ENCODE data around the gene SNCB.
"Not testable (repeated sequence)": the region's sequence is repeated elsewhere in the genome, so short reads cannot be mapped to it uniquely, and the experiment has no call there.

SNCB gene

GRCh38 chr5:176621661-176622079 lies 8.7 kb downstream of the SNCB start:
- DNase-seq: no peak

GRCh38 chr5:176620333-176620981 lies 9.9 kb downstream of the SNCB start:
- DNase-seq: no peak

GRCh38 chr5:176619569-176620332 lies 10.6 kb downstream of the SNCB start:
- no peak for DNase-seq

- peak; percentile 92 for DNase-seq
Observed at GRCh38 chr5:176619203-176619568, 11.1 kb downstream of the SNCB start.

GRCh38 chr5:176618783-176619182 lies 11.6 kb downstream of the SNCB start:
- DNase-seq: no peak

- no peak for DNase-seq
Observed at GRCh38 chr5:176616511-176616910, 13.8 kb downstream of the SNCB start.

GRCh38 chr5:176614805-176615478 lies 15.4 kb downstream of the SNCB start:
- DNase-seq: no peak

- DNase-seq: no peak
Observed at GRCh38 chr5:176612855-176613254, 17.5 kb downstream of the SNCB start.

GRCh38 chr5:176612008-176612407 lies 18.3 kb downstream of the SNCB start:
- no peak for DNase-seq

GRCh38 chr5:176611435-176611834 lies 18.9 kb downstream of the SNCB start:
- peak; percentile 66 for DNase-seq

- no peak for DNase-seq
Observed at GRCh38 chr5:176610435-176610773, 19.9 kb downstream of the SNCB start.

- peak; percentile 74 for DNase-seq
Observed at GRCh38 chr5:176609724-176610434, 20.5 kb downstream of the SNCB start, which contains the start of gene GPRIN1. Gene GPRIN1 (minus strand): TSS chr5:176610156. CDS start chr5:176599834, 10,322 bp downstream.

GRCh38 chr5:176608937-176609723 lies 21.2 kb downstream of the SNCB start:
- peak; percentile 50 for DNase-seq

- no peak for DNase-seq
Observed at GRCh38 chr5:176608142-176608705, 22.1 kb downstream of the SNCB start.

- no peak for DNase-seq
Observed at GRCh38 chr5:176606875-176607274, 23.5 kb downstream of the SNCB start.

GRCh38 chr5:176606032-176606431 lies 24.3 kb downstream of the SNCB start:
- no peak for DNase-seq

GRCh38 chr5:176603091-176603490 lies 27.2 kb downstream of the SNCB start:
- no peak for DNase-seq

- DNase-seq: no peak
Observed at GRCh38 chr5:176601901-176602482, 28.3 kb downstream of the SNCB start.

GRCh38 chr5:176599749-176600430 lies 30.4 kb downstream of the SNCB start:
- not testable (repeated sequence) for DNase-seq

GRCh38 chr5:176597417-176598389 lies 32.6 kb downstream of the SNCB start:
- no peak for DNase-seq

Data from stimulated activated CD4-positive, alpha-beta T cell treated with anti-CD3 and anti-CD28 coated beads, Interleukin-15, amount 100 ng/mL, for 24 hours (primary cell).